Choroid plexus epithelial cell (primary cell): ENCODE data around the gene CORIN.

Experiments used
- DNase-seq: peaks from one replicate; pipeline ENCODE4 v3.0.0-alpha.2; 2010; ENCODE audit warnings: low read depth
- H3K4me3 ChIP-seq: 2 replicates; pipeline ENCODE4 v1.5.1; 2011; ENCODE audit warnings: low read depth, mild to moderate bottlenecking, control low read depth, low read length, moderate library complexity
- TF ChIP-seq, protein P1 (sequence below): conservative IDR thresholded peaks from 2 replicates; pipeline ENCODE4 v1.5.1; 2011; ENCODE audit warnings: low read depth, mild to moderate bottlenecking, control low read depth, inconsistent platforms, low read length, moderate library complexity

CORIN gene

GRCh38 chr4:47752214-47752613, 85.7 kb downstream of the CORIN start:
- DNase-seq: no peak
- H3K4me3 ChIP-seq: no peak overlapping the region
- TF ChIP-seq, protein P1, sequence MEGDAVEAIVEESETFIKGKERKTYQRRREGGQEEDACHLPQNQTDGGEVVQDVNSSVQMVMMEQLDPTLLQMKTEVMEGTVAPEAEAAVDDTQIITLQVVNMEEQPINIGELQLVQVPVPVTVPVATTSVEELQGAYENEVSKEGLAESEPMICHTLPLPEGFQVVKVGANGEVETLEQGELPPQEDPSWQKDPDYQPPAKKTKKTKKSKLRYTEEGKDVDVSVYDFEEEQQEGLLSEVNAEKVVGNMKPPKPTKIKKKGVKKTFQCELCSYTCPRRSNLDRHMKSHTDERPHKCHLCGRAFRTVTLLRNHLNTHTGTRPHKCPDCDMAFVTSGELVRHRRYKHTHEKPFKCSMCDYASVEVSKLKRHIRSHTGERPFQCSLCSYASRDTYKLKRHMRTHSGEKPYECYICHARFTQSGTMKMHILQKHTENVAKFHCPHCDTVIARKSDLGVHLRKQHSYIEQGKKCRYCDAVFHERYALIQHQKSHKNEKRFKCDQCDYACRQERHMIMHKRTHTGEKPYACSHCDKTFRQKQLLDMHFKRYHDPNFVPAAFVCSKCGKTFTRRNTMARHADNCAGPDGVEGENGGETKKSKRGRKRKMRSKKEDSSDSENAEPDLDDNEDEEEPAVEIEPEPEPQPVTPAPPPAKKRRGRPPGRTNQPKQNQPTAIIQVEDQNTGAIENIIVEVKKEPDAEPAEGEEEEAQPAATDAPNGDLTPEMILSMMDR: no peak

- DNase-seq: no peak
- TF ChIP-seq, protein P1: no peak
- no peak overlapping the region for H3K4me3 ChIP-seq
These were observed 87.1 kb downstream of the CORIN start for GRCh38 chr4:47750788-47751187.

DNA sequence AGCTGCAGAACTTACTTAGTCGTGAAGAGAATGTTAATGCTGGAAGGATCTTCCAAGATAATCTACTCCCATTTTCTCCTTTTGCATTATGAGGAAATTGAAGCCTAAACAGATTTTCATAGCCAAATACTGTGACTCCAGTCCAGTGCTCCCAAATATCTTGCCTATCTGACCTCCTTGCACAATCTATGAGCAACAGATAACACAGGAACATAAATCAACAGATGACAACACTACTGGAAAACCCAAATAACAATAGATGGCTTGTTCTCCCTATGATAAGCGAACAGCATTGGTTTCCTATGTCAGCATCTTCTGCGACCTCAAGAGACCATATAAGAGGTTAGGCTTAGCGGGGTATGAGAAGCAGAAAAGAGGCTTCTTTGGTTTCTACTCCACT, 88.0 kb downstream of the CORIN start:
- TF ChIP-seq, protein P1: no peak
- DNase-seq: no peak
- H3K4me3 ChIP-seq: no peak overlapping the region

DNA sequence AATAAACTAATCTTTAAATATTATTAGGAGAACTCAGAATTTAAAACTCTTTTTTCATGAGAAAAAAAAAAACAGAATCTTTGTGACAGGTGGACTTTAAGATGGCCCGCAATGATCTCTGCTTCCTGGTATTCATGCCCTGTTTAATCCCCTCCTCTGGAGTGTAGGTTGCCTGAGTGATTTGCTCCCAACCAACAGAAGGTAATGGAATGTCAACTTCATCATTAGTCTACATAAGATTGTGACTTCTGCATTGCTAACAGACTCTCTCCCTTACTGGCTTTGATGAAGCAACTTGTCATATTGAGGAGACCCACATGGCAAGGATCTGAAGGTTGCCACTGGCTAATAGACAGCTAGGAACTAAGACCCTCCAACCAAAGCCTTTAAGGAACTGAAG, 88.8 kb downstream of the CORIN start:
- TF ChIP-seq, protein P1: no peak
- no peak for DNase-seq
- no peak overlapping the region for H3K4me3 ChIP-seq

DNA sequence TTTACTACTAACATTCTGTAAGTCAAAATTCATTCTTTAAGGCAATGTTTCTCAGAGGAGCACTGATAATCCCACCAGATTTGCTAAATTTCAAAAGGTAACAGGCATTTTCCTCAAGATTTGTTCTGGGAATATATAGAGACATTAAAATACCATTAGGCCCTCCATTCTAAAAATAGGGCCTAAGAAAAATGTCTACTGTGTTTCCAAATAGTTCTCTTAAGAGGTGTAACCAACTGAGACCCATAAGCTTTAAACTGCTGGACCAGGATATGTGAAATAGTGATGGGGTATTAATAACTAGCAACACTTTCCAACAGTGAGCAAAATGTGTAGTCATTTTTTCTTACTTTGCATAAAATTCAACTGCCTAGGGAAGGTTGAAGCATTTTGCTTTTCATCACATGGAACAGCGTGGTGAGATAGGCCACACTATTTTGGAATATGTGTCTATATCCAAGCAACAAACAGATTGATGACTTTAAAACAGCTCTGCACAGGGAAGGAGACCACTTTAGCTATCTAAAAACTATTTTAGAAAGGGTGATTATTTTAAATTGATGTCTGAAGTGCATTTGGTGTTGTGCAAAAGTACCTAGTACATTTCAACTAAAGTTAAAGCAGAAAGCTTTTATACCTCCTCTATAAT, 89.9 kb downstream of the CORIN start:
- TF ChIP-seq, protein P1: no peak
- no peak overlapping the region for H3K4me3 ChIP-seq
- no peak for DNase-seq

- TF ChIP-seq, protein P1: no peak
- peak; percentile 37 for DNase-seq
- no peak overlapping the region for H3K4me3 ChIP-seq
These were observed 90.7 kb downstream of the CORIN start for GRCh38 chr4:47747211-47747610.

GRCh38 chr4:47746122-47746521, 91.7 kb downstream of the CORIN start:
- H3K4me3 ChIP-seq: no peak overlapping the region
- TF ChIP-seq, protein P1: no peak
- DNase-seq: no peak
